GM12872 (cell line): ENCODE data around the gene NIN.

Source experiments
- CTCF ChIP-seq: IDR thresholded peaks from 3 replicates; pipeline ENCODE4 v1.5.1; 2011; ENCODE audit warnings: low read depth, mild to moderate bottlenecking, low read length, moderate library complexity; ENCODE audit not compliant: insufficient read depth

NIN gene

GRCh38 chr14:50773632-50774541, 57.1 kb downstream of the NIN start:
- peak; percentile 80 for TF ChIP-seq CTCF

GRCh38 chr14:50772412-50772811, 58.5 kb downstream of the NIN start:
- TF ChIP-seq CTCF = no peak

- TF ChIP-seq CTCF = no peak
Observed at GRCh38 chr14:50770586-50770985, 60.4 kb downstream of the NIN start.

GRCh38 chr14:50769863-50770500, 61.0 kb downstream of the NIN start:
- TF ChIP-seq CTCF = no peak

GRCh38 chr14:50768680-50769079, 62.3 kb downstream of the NIN start:
- TF ChIP-seq CTCF = no peak

GRCh38 chr14:50766338-50766886, 64.5 kb downstream of the NIN start:
- TF ChIP-seq CTCF = no peak

- TF ChIP-seq CTCF = no peak
Observed at GRCh38 chr14:50763382-50764007, 67.5 kb downstream of the NIN start.
